D721Med (cell line): ENCODE measurements around the gene ARHGAP25.

Source experiments
- DNase-seq: peaks from one replicate; pipeline ENCODE4 v3.0.0; 2011; ENCODE audit warnings: low spot score; ENCODE audit not compliant: insufficient read length
- FAIRE-seq: peaks from 2 replicates; lab custom pipeline; 2011; peaks lifted over from hg19 to GRCh38; lab: Jason Lieb, UNC
- CTCF ChIP-seq: IDR thresholded peaks from 2 replicates; pipeline ENCODE4 v1.5.1; 2012; ENCODE audit warnings: mild to moderate bottlenecking, control low read depth; ENCODE audit not compliant: insufficient read depth; ENCODE audit errors: missing control alignments

Gene ARHGAP25

GRCh38 chr2:68791914-68792313 is 57.3 kb downstream of the ARHGAP25 start:
- FAIRE-seq, result no peak
- no peak for DNase-seq
- TF ChIP-seq CTCF, result no peak

DNA sequence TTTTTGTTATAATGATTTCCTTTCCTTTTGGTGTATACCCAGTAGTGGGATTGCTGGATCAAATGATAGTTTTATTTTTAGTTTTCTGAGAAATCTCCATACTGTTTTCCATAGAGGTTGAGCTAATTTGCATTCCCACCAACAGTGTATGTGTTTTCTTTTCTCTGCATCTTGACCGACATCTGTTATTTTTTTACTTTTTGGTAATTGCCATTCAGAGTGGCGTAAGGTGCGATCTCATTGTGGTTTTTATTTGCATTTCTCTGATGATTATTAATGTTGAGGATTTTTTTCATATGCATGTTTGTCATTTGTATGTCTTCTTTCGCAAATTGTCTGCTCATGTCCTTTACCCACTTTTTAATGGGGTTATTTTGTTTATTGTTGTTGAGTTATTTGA is 58.1 kb downstream of the ARHGAP25 start:
- DNase-seq (no peak), FAIRE-seq (no peak)
- TF ChIP-seq CTCF, result no peak

- no peak for TF ChIP-seq CTCF
- no peak for DNase-seq
- no peak for FAIRE-seq
Observed at GRCh38 chr2:68796295-68796905, 61.8 kb downstream of the ARHGAP25 start.

- no peak for DNase-seq
- TF ChIP-seq CTCF, result no peak
- no peak for FAIRE-seq
Observed at GRCh38 chr2:68798569-68798968, 64.0 kb downstream of the ARHGAP25 start.

- DNase-seq (no peak), FAIRE-seq (no peak)
- TF ChIP-seq CTCF, result no peak
Observed at GRCh38 chr2:68799140-68800026, 64.8 kb downstream of the ARHGAP25 start.

DNA sequence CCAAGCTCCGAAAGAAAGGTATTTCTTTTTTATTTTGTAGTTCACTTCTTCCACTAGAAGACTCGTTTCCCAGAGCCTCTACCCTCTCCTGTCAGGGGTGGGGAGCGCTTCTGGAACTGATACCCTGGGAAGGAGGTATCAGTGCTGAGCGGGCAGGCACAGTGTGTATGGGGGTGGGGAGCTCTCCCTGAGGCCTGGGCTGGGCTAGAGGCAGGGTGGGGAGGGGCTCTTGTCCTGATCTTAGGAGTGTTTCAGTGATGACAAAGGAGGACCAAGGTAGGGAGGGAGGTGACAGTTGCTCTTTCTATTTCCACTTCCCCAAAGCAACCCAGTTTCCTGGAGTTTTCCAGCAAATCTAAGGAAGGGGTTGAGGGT is 65.4 kb downstream of the ARHGAP25 start:
- no peak for DNase-seq

More for the DNA sequence above, 65.4 kb downstream of the ARHGAP25 start:
- no peak for TF ChIP-seq CTCF
- no peak for FAIRE-seq
